GM19193 (cell line): ENCODE measurements around the gene IFNL3.

Source experiments
- POLR2A ChIP-seq: IDR thresholded peaks from 4 replicates; pipeline ENCODE4 v1.6.1; 2011; ENCODE audit not compliant: insufficient read depth, insufficient read length; ENCODE audit errors: extremely low read depth

IFNL3 gene

DNA sequence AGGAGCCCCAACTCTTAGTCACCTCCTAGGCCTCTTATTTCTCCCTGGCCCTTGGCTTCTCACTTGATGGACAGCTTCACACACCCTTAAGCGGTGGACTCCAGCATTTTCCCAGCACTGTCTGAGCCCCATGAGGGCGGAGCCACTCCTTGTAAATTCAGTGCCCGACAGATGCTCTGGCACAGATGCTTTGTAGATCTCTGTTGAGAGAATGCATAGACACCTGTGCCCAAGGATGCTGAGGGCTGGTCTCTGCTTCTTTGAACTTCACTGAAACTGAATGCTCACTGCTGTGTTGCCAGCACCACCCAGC lies 44.0 kb downstream of the IFNL3 start:
- TF ChIP-seq POLR2A = no peak

DNA sequence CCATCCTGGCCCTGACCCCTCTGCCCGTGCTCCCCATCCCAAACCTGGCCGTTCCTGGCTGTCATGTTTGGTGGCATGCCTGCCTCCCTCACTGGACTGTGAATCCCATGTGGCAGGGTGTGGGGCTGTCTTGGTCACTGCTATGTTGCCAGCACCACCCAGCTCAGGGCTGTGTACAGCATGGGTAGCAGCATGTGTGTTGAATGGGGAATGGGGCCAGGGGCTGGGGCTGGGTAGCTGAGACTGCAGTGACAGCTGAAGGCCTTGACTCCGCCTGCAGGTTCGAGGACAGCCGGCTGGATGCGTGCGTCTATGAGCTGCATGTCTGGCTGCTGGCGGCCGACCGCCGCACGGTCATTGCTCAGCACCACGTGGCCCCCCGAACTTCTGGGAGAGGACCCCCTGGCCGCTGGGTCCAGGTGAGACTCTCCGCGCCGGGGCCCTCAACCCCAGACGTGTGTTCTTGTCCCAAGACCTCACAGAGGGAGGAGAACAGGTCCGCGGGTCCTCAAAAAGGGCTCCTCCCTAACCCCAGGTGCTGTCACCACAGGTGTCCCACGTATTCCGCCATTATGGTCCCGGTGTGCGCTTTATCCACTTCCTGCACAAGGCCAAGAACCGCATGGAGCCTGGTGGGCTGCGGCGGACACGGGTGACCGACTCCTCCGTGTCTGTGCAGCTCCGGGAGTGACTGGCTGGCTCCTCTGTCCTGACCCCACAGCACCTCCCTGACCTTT lies 44.6 kb downstream of the IFNL3 start:
- no peak for TF ChIP-seq POLR2A

DNA sequence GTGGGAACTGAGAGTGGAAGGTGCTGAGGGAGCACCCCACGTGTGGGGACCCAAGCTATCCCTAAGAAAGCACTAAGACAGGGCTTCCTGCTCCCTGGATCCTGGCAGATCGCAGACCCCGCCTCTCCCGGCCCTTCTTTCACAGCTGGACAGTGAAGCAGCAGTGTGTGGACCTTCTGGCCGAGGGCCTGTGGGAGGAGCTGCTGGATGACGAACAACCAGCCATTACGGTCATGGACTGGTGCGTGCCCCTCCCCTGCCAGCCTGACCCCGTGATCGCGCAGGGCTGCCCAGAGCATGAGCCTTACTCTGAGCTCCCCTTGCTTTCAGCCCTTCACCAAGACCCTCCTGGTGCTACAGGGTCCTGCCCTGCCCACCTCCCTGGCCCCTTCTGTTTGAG lies 45.8 kb downstream of the IFNL3 start:
- TF ChIP-seq POLR2A = no peak

DNA sequence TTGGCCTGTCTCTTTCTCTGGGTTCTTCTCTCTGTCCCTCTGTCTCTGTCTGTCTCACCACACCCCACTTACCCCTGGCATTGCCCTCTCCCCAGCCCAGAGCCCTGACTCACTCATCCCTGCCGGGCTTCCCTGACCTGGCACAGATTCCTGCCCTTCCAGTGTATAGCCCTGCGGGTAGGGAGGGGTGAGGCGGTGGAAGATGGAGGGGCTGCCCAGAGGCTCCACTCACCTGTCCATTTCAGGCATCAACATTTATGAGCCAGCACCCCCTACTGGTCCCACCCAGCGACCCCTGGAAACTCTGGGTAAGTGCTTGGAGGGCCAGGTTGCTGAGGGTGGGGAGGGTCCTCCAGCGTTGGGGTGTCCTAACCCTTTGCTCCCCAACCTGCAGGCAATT lies 47.0 kb downstream of the IFNL3 start:
- no peak for TF ChIP-seq POLR2A

DNA sequence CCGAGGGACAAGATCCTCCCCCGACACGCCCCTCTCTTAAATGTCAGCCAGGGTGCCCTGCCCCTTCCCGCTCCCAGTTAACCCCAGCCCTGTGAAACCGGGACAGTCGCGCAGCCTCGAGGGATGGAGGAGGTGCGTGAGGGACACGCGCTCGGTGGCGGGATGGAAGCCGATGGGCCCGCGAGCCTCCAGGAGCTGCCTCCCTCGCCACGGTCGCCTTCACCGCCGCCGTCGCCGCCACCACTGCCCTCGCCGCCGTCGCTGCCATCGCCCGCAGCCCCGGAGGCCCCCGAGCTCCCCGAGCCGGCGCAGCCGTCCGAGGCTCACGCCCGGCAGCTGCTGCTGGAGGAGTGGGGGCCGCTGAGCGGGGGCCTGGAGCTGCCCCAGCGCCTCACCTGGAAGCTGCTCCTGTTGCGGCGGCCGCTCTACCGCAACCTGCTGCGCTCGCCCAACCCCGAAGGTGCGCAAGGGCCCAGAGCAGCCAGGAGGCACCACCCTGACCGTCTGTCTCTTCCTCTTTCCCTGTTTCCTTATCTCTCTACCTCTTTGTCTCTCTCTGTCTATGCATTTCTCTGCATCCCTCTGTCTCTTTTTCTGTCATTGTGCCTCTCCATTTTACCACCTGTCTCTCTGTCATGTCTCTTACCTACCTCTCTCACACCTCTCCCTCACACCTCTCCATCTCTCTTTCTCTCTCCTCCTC lies 47.8 kb downstream of the IFNL3 start, which contains the start of gene NCCRP1:
Gene NCCRP1, plus strand, starts transcription at position 105 of the 703 bp plus-strand sequence. Its CDS starts 19 bp downstream, at position 124.
- no peak for TF ChIP-seq POLR2A

DNA sequence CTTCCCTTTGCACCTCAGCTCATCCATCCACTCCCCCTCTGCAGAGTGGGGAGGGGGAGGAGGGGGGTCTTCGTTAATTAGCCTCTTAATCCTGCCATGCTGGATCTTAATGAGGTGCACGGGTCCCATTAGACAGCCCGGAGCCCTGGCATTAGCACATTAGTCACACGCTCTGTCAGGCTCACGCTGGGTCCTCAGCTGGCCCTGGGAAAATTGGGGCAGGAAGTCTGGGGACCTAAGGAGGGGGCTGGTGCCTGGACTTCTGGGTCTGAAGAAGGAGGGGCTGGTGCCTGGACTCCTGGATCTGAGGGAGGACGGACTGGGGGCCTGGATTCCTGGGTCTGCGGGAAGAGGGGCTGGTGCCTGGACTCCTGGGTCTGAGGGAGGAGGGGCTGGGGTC lies 48.5 kb downstream of the IFNL3 start:
- no peak for TF ChIP-seq POLR2A

DNA sequence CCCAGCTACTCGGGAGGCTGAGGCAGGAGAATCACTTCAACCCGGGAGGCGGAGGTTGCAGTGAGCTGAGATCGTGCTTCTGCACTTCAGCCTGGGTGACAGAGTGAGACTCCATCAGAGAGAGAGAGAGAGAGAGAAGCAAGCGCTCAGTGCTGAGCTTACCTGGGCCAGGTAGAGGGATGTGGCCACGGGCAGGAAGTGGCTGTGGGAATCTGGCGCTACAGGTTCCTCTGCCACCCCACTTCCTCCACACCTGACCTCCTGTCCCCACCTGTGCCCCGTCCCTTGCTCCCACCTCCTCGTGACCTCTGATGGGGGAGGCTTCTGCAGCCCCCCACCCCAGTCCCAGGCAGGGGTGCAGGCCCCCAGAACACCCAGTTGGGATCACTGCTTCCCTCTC lies 49.1 kb downstream of the IFNL3 start:
- no peak for TF ChIP-seq POLR2A

DNA sequence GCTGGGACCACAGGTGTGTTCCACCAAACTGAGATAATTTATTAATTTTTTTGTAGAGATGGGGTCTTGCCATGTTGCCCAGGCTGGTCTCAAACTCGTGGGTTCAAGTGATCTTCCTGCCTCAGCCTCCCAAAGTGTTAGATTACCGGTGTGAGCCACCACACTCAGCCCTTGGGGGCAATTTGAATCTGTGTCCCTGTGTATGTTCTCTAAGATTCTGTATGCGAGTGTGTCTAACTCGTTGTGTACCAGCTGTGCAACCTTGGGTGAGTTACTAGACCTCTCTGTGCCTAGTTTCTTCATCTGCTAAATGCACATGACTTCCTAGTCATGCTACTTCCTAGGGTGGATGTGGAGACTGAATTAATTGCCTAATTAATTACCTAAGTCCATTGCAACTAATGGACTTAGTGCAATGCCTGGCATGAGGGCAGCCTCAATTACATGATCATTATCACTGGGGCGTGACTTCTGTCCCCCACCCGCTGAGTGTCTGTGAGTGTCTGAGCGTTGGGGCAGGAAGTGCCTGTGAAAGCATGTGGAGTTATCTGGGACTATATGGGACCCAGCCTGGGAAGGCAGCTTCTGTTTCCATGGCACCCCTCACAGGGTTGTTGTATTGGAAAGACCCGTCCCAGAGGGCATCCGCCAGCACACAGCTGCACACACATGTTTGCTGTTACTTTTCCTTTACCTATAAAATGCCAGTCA lies 49.8 kb downstream of the IFNL3 start:
- TF ChIP-seq POLR2A = no peak

DNA sequence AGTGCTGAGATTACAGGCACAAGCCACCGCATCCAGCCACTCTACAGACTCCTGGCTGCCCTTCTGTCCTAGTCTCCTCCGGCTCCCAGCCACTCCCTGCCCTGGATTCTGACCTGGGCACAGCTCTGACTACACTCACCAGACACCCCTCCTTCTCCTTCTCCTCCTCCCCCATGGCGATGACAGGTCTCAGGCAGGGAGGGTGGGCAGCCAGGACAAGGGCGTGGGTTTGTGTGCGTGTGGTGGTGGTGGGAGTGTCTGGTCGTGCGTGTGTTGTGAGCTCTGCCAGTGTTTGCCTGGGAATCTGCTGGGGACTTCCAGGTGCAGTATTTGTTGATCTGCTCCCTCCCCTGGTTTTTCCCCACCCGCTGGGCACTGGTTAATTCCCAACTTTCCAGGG lies 51.0 kb downstream of the IFNL3 start:
- no peak for TF ChIP-seq POLR2A
